Measurements from ENCODE around the gene RAE1.

The RAE1 gene

DNA sequence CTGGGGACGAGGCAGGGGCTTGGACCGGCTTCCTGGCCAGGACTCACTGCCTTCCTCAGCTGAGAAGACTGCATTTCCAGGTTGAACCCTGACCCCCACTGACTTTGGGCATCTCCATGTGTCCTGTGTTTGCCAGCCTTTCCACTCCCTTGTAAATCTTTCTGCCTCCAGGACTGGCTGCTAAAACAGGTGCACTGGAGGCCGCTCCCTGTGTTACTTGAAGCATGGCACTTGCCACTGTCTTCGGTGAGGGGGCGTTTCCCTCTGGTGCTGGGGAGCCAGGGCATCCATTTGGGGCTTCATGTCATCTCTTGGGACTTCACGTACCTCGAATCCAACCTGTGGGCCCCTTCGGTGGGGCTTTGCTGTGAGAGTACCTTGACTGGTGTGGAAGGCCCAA lies 33.4 kb downstream of the RAE1 start:
- peaks cover 40% of the 10 kb centered on the region for H3F3A ChIP-seq (ENCODE audit: insufficient read depth, low read length)
- no peaks in the 10 kb centered on the region for H3K9me3 ChIP-seq (replicated peaks; ENCODE audit: insufficient read depth, low read length)
- no peak for DNase-seq
- H3K27ac ChIP-seq (ENCODE audit: low read length): peak overlapping the region; percentile 80
- no peaks in the 10 kb centered on the region for H4K20me1 ChIP-seq (ENCODE audit: insufficient read depth, low read length)
- TF ChIP-seq EZH2 (optimal IDR thresholded peaks at IDR 0.05; ENCODE audit: low read depth, low read length) (no peak), EZH2phosphoT487 (IDR thresholded peaks at IDR 0.05; ENCODE audit: low read length) (no peak)
- TF ChIP-seq, protein P1, sequence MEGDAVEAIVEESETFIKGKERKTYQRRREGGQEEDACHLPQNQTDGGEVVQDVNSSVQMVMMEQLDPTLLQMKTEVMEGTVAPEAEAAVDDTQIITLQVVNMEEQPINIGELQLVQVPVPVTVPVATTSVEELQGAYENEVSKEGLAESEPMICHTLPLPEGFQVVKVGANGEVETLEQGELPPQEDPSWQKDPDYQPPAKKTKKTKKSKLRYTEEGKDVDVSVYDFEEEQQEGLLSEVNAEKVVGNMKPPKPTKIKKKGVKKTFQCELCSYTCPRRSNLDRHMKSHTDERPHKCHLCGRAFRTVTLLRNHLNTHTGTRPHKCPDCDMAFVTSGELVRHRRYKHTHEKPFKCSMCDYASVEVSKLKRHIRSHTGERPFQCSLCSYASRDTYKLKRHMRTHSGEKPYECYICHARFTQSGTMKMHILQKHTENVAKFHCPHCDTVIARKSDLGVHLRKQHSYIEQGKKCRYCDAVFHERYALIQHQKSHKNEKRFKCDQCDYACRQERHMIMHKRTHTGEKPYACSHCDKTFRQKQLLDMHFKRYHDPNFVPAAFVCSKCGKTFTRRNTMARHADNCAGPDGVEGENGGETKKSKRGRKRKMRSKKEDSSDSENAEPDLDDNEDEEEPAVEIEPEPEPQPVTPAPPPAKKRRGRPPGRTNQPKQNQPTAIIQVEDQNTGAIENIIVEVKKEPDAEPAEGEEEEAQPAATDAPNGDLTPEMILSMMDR (IDR thresholded peaks at IDR 0.05; ENCODE audit: low read length): no peak
- H3K4me2 ChIP-seq (ENCODE audit: low read depth, low read length): peak overlapping the region; percentile 52
- no peaks in the 10 kb centered on the region for H3K36me3 ChIP-seq (replicated peaks; ENCODE audit: insufficient read depth, low read length)
- H3K4me3 ChIP-seq (ENCODE audit: low read length): peak overlapping the region; percentile 7; the same call in 1 of the 2 replicates
- peak overlapping the region; percentile 49 for H3K9ac ChIP-seq (ENCODE audit: low read length)
- H3K79me2 ChIP-seq (ENCODE audit: low read length): peaks cover 25% of the 10 kb centered on the region
- no peak overlapping the region for H2AFZ ChIP-seq (ENCODE audit: low read length)
- peaks cover 35% of the 10 kb centered on the region for H3K4me1 ChIP-seq (ENCODE audit: low read length)
- H3K9me2 ChIP-seq (replicated peaks; ENCODE audit: insufficient read depth, low read length): no peaks in the 10 kb centered on the region
- H3K27me3 ChIP-seq (replicated peaks; ENCODE audit: insufficient read depth, low read length): no peaks in the 10 kb centered on the region

- Histone ChIP-seq H3K9me2 (replicated peaks; ENCODE audit: insufficient read depth, low read length) (no peaks in the 10 kb centered on the region), H3K9ac (ENCODE audit: low read length) (no peak overlapping the region), H2AFZ (ENCODE audit: low read length) (no peak overlapping the region), H3K4me3 (ENCODE audit: low read length) (no peak overlapping the region), H3K9me3 (replicated peaks; ENCODE audit: insufficient read depth, low read length) (no peaks in the 10 kb centered on the region), H3K4me2 (ENCODE audit: low read depth, low read length) (peak overlapping the region; percentile 52), H4K20me1 (ENCODE audit: insufficient read depth, low read length) (no peaks in the 10 kb centered on the region), H3K27ac (ENCODE audit: low read length) (peak overlapping the region; percentile 80; the same call in 1 of the 2 replicates), H3K79me2 (ENCODE audit: low read length) (peaks cover 31% of the 10 kb centered on the region), H3K36me3 (replicated peaks; ENCODE audit: insufficient read depth, low read length) (no peaks in the 10 kb centered on the region), H3K27me3 (replicated peaks; ENCODE audit: insufficient read depth, low read length) (no peaks in the 10 kb centered on the region), H3K4me1 (ENCODE audit: low read length) (peaks cover 42% of the 10 kb centered on the region), H3F3A (ENCODE audit: insufficient read depth, low read length) (peaks cover 37% of the 10 kb centered on the region)
- no peak for TF ChIP-seq EZH2phosphoT487 (IDR thresholded peaks at IDR 0.05; ENCODE audit: low read length)
- TF ChIP-seq, protein P1 (IDR thresholded peaks at IDR 0.05; ENCODE audit: low read length): no peak
- TF ChIP-seq EZH2 (optimal IDR thresholded peaks at IDR 0.05; ENCODE audit: low read depth, low read length): no peak
- DNase-seq: no peak
These were observed 34.1 kb downstream of the RAE1 start for GRCh38 chr20:57384953-57385761.

DNA sequence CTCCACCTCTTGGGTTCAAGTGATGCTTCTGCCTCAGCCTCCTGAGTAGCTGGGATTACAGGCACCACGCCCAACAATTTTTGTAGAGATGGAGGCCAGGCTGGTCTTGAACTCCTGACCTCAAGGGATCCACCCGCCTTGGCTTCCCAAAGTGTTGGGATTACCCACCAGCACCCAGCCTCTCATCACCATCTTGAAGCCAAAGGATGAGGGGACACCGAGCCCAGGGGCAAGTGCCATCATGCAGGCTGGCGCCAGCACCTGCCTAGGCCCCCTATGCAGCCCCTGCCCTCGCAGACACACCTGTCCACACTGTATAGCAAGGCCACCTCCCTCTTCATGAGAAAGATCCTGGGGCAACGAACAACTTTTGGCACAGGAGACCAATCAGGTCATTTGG lies 34.9 kb downstream of the RAE1 start:
- no peak overlapping the region for H3K4me3 ChIP-seq (ENCODE audit: low read length)
- peaks cover 48% of the 10 kb centered on the region for H3K4me1 ChIP-seq (ENCODE audit: low read length)
- H3K36me3 ChIP-seq (replicated peaks; ENCODE audit: insufficient read depth, low read length): no peaks in the 10 kb centered on the region
- H3K9me2 ChIP-seq (replicated peaks; ENCODE audit: insufficient read depth, low read length): no peaks in the 10 kb centered on the region
- H2AFZ ChIP-seq (ENCODE audit: low read length): no peak overlapping the region
- no peak for DNase-seq
- H3K27me3 ChIP-seq (replicated peaks; ENCODE audit: insufficient read depth, low read length): no peaks in the 10 kb centered on the region
- H3K9me3 ChIP-seq (replicated peaks; ENCODE audit: insufficient read depth, low read length): no peaks in the 10 kb centered on the region
- H3K27ac ChIP-seq (ENCODE audit: low read length): no peak overlapping the region
- H4K20me1 ChIP-seq (ENCODE audit: insufficient read depth, low read length): no peaks in the 10 kb centered on the region
- no peak overlapping the region for H3K4me2 ChIP-seq (ENCODE audit: low read depth, low read length)
- H3K9ac ChIP-seq (ENCODE audit: low read length): no peak overlapping the region
- TF ChIP-seq, protein P1 (IDR thresholded peaks at IDR 0.05; ENCODE audit: low read length): no peak
- H3K79me2 ChIP-seq (ENCODE audit: low read length): peaks cover 39% of the 10 kb centered on the region
- peaks cover 41% of the 10 kb centered on the region for H3F3A ChIP-seq (ENCODE audit: insufficient read depth, low read length)

All from MM.1S (cell line).